H9 (cell line): ENCODE measurements around the gene NUP133. TPM values are rescaled to one million over a fixed set of nuclear protein-coding genes. Genes with fewer than 3 reads are reported as not detected.

Experiments
- DNase-seq: peaks from one replicate; pipeline ENCODE4 v3.0.0-alpha.2; 2017
- H2AFZ ChIP-seq: one replicate; pipeline ENCODE4 v1.6.1; 2013; ENCODE audit warnings: mild to moderate bottlenecking, low read length, control low read depth, moderate library complexity
- H2AK5ac ChIP-seq: 2 replicates; pipeline ENCODE4 v1.6.1; 2013; ENCODE audit warnings: low read length, control low read depth, mixed read lengths; ENCODE audit not compliant: insufficient read length
- H2BK120ac ChIP-seq: one replicate; pipeline ENCODE4 v1.6.1; 2013; ENCODE audit warnings: low read depth, mild to moderate bottlenecking, low read length, control low read depth, inconsistent platforms; ENCODE audit not compliant: poor library complexity, severe bottlenecking
- H2BK12ac ChIP-seq: 2 replicates; pipeline ENCODE4 v1.6.1; 2013; ENCODE audit warnings: low read length, control low read depth, mixed read lengths, low read depth; ENCODE audit not compliant: insufficient read length
- H2BK15ac ChIP-seq: 2 replicates; pipeline ENCODE4 v1.6.1; 2013; ENCODE audit warnings: low read depth, low read length, control low read depth
- H2BK20ac ChIP-seq: one replicate; pipeline ENCODE4 v1.6.1; 2013; ENCODE audit warnings: low read depth, mild to moderate bottlenecking, low read length, control low read depth, inconsistent platforms; ENCODE audit not compliant: poor library complexity, severe bottlenecking
- H2BK5ac ChIP-seq: 2 replicates; pipeline ENCODE4 v1.6.1; 2013; ENCODE audit warnings: low read length, control low read depth, mixed read lengths; ENCODE audit not compliant: insufficient read length
- H3K14ac ChIP-seq: 2 replicates; pipeline ENCODE4 v1.6.1; 2013; ENCODE audit warnings: low read length, control low read depth; ENCODE audit not compliant: insufficient read depth
- H3K18ac ChIP-seq: 2 replicates; pipeline ENCODE4 v1.6.1; 2013; ENCODE audit warnings: low read depth, mild to moderate bottlenecking, mixed read lengths, low read length, control low read depth; ENCODE audit not compliant: insufficient read length
- H3K23ac ChIP-seq: 2 replicates; pipeline ENCODE4 v1.6.1; 2013; ENCODE audit warnings: low read length, control low read depth, mixed read lengths, low read depth; ENCODE audit not compliant: insufficient read length
- H3K23me2 ChIP-seq: 2 replicates; pipeline ENCODE4 v1.6.1; 2013; ENCODE audit warnings: low read depth, mild to moderate bottlenecking, mixed read lengths, low read length, control low read depth; ENCODE audit not compliant: insufficient read length, poor library complexity, severe bottlenecking
- H3K27ac ChIP-seq: 2 replicates; pipeline ENCODE4 v1.5.1; 2013; ENCODE audit warnings: low read length, control low read depth, mixed read lengths, low read depth; ENCODE audit not compliant: insufficient read length
- H3K27me3 ChIP-seq: 2 replicates; pipeline ENCODE4 v1.6.1; 2013; ENCODE audit warnings: low read length, control low read depth, inconsistent platforms; ENCODE audit not compliant: insufficient read depth
- H3K4ac ChIP-seq: 2 replicates; pipeline ENCODE4 v1.6.1; 2013; ENCODE audit warnings: low read depth, mild to moderate bottlenecking, control low read depth, inconsistent platforms, low read length, moderate library complexity
- H3K4me1 ChIP-seq: 2 replicates; pipeline ENCODE4 v1.6.1; 2013; ENCODE audit warnings: low read length, control low read depth, inconsistent platforms; ENCODE audit not compliant: insufficient read depth
- H3K4me2 ChIP-seq: 2 replicates; pipeline ENCODE4 v1.6.1; 2013; ENCODE audit warnings: low read length, control low read depth, mixed read lengths; ENCODE audit not compliant: insufficient read length, insufficient read depth
- H3K56ac ChIP-seq: 2 replicates; pipeline ENCODE4 v1.6.1; 2013; ENCODE audit warnings: low read depth, mild to moderate bottlenecking, mixed read lengths, low read length, control low read depth; ENCODE audit not compliant: insufficient read length
- H3K79me1 ChIP-seq: 2 replicates; pipeline ENCODE4 v1.6.1; 2013; ENCODE audit warnings: low read depth, mild to moderate bottlenecking, moderate library complexity, low read length, control low read depth, inconsistent platforms; ENCODE audit not compliant: insufficient read depth, poor library complexity, severe bottlenecking
- H3K79me2 ChIP-seq: 2 replicates; pipeline ENCODE4 v1.6.1; 2013; ENCODE audit warnings: low read length, control low read depth, inconsistent platforms; ENCODE audit not compliant: insufficient read depth
- H3K9ac ChIP-seq: 2 replicates; pipeline ENCODE4 v1.6.1; 2013; ENCODE audit warnings: low read length, control low read depth, mixed read lengths; ENCODE audit not compliant: insufficient read length; ENCODE audit errors: extremely low read depth
- H3K9me3 ChIP-seq: one replicate; pipeline ENCODE4 v1.6.1; 2013; ENCODE audit warnings: low read depth, low read length, inconsistent platforms; ENCODE audit not compliant: control insufficient read depth
- H3T11ph ChIP-seq: one replicate; pipeline ENCODE4 v1.6.1; 2013; ENCODE audit warnings: mild to moderate bottlenecking, low read length, control low read depth, inconsistent platforms
- H4K20me1 ChIP-seq: one replicate; pipeline ENCODE4 v1.6.1; 2013; ENCODE audit not compliant: control insufficient read depth, insufficient read length, insufficient read depth
- H4K5ac ChIP-seq: 2 replicates; pipeline ENCODE4 v1.6.1; 2013; ENCODE audit warnings: low read depth, mild to moderate bottlenecking, mixed read lengths, low read length, control low read depth; ENCODE audit not compliant: insufficient read length
- H4K8ac ChIP-seq: replicated peaks from 2 replicates; pipeline ENCODE4 v1.6.1; 2013; ENCODE audit warnings: low read length, control low read depth, mixed read lengths, low read depth; ENCODE audit not compliant: insufficient read length
- H4K91ac ChIP-seq: 2 replicates; pipeline ENCODE4 v1.6.1; 2013; ENCODE audit warnings: low read depth, mild to moderate bottlenecking, moderate library complexity, mixed read lengths, low read length, control low read depth; ENCODE audit not compliant: insufficient read length
- H3K27ac Mint-ChIP-seq, 3 experiments: 2 replicates in 2 of 3; 3 replicates in 1 of 3; pipeline ENCODE4 v1.8.0; 2020 to 2021; ENCODE audit warnings: mixed read lengths in 3 of 3, mild to moderate bottlenecking in 1 of 3, moderate library complexity in 1 of 3
- H3K27me3 Mint-ChIP-seq: 2 replicates; pipeline ENCODE4 v1.8.0; 2021; ENCODE audit warnings: low read depth, mild to moderate bottlenecking, moderate library complexity, mixed read lengths
- H3K36me3 Mint-ChIP-seq, 3 experiments: 2 replicates in 2 of 3; 3 replicates in 1 of 3; pipeline ENCODE4 v1.8.0; 2020 to 2021; ENCODE audit warnings: low read depth in 3 of 3, mixed read lengths in 3 of 3; ENCODE audit not compliant: insufficient read depth in 1 of 3
- H3K4me1 Mint-ChIP-seq, 2 experiments: 2 replicates each; pipeline ENCODE4 v1.8.0; 2020; ENCODE audit warnings: mixed read lengths in 2 of 2
- H3K4me3 Mint-ChIP-seq, 2 experiments: 2 replicates in 1 of 2; 3 replicates in 1 of 2; pipeline ENCODE4 v1.8.0; 2020 to 2021; ENCODE audit warnings: mild to moderate bottlenecking in 2 of 2, mixed read lengths in 2 of 2, moderate library complexity in 1 of 2
- H3K9me3 Mint-ChIP-seq, 2 experiments: 2 replicates in 1 of 2; 3 replicates in 1 of 2; pipeline ENCODE4 v1.8.0; 2020; ENCODE audit warnings: mild to moderate bottlenecking in 2 of 2, mixed read lengths in 2 of 2, moderate library complexity in 1 of 2
- WGBS: extraction: QIAGEN DNeasy Blood & Tissue Kit; methylation state at CpG from one replicate; pipeline ENCODE4 v1.1.7; 2013; ENCODE audit warnings: missing lambda C conversion rate, low lambda C conversion rate, mixed read lengths; ENCODE audit not compliant: insufficient read length; ENCODE audit errors: extremely low coverage; 5-methylcytosine and 5-hydroxymethylcytosine counted together
- total RNA-seq: library from RNA; stranded (reverse); gene quantifications from 2 replicates; pipeline ENCODE4 v1.2.1, GENCODE V29; 2021
- TF ChIP-seq, protein P1 (sequence below): fragments of 200-600 bp; sonication (generic); conservative IDR thresholded peaks from 3 replicates; pipeline ENCODE4 v1.8.0; 2021; ENCODE audit warnings: antibody characterized with exemption, mild to moderate bottlenecking

NUP133 gene
- total RNA-seq, 1 experiment from 2014 or later = 71.3 TPM

DNA sequence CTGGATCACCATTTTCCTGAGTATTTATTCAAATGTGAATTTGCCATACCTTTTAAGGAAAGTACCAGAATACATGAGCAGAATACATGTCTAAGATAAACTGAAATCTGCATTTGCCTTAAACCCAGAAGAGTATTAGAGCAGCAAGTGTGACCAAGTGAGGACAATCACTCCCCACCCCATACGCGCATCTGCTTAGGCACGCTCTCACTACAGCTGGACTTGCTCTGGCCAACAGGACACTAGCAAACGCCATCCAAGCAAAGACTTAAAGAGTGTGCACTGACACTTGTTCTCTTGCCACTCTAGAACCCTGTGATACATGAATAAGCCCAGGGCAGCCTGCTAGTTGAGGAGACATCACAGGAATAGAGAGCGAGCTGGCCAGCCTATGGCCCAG lies 25.6 kb downstream of the NUP133 start:
- no peak for DNase-seq

More for the DNA sequence above, 25.6 kb downstream of the NUP133 start:
- no peaks in the 10 kb centered on the region for H3K4me1 ChIP-seq
- H3K27ac Mint-ChIP-seq = peak overlapping the region in 2 of 3 experiments; percentile 40 to 72; a peak in 2 of 7 replicates
- H3K14ac ChIP-seq = no peak overlapping the region
- H4K20me1 ChIP-seq = no peaks in the 10 kb centered on the region
- no peak overlapping the region for H3K27ac ChIP-seq
- no peak overlapping the region for H3K23ac ChIP-seq
- no peaks in the 10 kb centered on the region for H3K23me2 ChIP-seq
- no peak overlapping the region for H2BK120ac ChIP-seq
- H2BK12ac ChIP-seq = no peak overlapping the region
- no peak overlapping the region for H4K8ac ChIP-seq
- H3K18ac ChIP-seq = no peak overlapping the region
- H3K79me2 ChIP-seq = no peaks in the 10 kb centered on the region
- no peak overlapping the region for H2BK20ac ChIP-seq
- no peak overlapping the region for H4K5ac ChIP-seq
- no CpG with 5 or more reads among the region's 5 CpGs for WGBS
- no peak overlapping the region for H3K4me3 Mint-ChIP-seq
- no peak overlapping the region for H2AK5ac ChIP-seq
- H2BK5ac ChIP-seq = no peak overlapping the region
- H3K79me1 ChIP-seq = peaks cover 2% of the 10 kb centered on the region
- 0 out of 4 replicates have a peak, but pooled peaks cover 0 to 3% of the 10 kb centered on the region in 2 experiments for H3K4me1 Mint-ChIP-seq
- no peak overlapping the region for H3K4ac ChIP-seq
- H3K9me3 ChIP-seq = no peaks in the 10 kb centered on the region
- H3K36me3 Mint-ChIP-seq = peaks cover 24 to 76% (median 64%) of the 10 kb centered on the region in 3 experiments; a peak in 6 of 7 replicates
- H3K9ac ChIP-seq = peak overlapping the region; percentile 38
- H3K4me2 ChIP-seq = no peak overlapping the region
- H3K56ac ChIP-seq = no peak overlapping the region
- H2AFZ ChIP-seq = no peak overlapping the region
- H3K27me3 ChIP-seq = no peaks in the 10 kb centered on the region
- no peak overlapping the region for H2BK15ac ChIP-seq
- no peaks in the 10 kb centered on the region for H3K27me3 Mint-ChIP-seq
- H3T11ph ChIP-seq = no peak overlapping the region
- H3K9me3 Mint-ChIP-seq = no peaks in the 10 kb centered on the region
- H4K91ac ChIP-seq = no peak overlapping the region
- TF ChIP-seq, protein P1, sequence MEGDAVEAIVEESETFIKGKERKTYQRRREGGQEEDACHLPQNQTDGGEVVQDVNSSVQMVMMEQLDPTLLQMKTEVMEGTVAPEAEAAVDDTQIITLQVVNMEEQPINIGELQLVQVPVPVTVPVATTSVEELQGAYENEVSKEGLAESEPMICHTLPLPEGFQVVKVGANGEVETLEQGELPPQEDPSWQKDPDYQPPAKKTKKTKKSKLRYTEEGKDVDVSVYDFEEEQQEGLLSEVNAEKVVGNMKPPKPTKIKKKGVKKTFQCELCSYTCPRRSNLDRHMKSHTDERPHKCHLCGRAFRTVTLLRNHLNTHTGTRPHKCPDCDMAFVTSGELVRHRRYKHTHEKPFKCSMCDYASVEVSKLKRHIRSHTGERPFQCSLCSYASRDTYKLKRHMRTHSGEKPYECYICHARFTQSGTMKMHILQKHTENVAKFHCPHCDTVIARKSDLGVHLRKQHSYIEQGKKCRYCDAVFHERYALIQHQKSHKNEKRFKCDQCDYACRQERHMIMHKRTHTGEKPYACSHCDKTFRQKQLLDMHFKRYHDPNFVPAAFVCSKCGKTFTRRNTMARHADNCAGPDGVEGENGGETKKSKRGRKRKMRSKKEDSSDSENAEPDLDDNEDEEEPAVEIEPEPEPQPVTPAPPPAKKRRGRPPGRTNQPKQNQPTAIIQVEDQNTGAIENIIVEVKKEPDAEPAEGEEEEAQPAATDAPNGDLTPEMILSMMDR = no peak
